Naive B cell (primary cell): Measurements from ENCODE around the gene COL12A1. TPM values are rescaled to one million over a fixed set of nuclear protein-coding genes. Genes with fewer than 3 reads are reported as not detected.
"Not testable (repeated sequence)": the region's sequence is repeated elsewhere in the genome, so short reads cannot be mapped to it uniquely, and the experiment has no call there.

Source experiments
- ATAC-seq, 2 donors: fragments of 150-1000 bp; cut with Tn5 transposase; 2 replicates each; pipeline ENCODE4 v1.10.0; 2021; ENCODE audit warnings: low read depth in 2 of 2, mild to moderate bottlenecking in 2 of 2, moderate library complexity in 2 of 2
- DNase-seq: peaks from one replicate; pipeline ENCODE4 v3.0.0; 2022
- H3K27ac Mint-ChIP-seq, 6 donors: one replicate each; pipeline ENCODE4 v1.8.0; 2020 to 2022; ENCODE audit warnings: mild to moderate bottlenecking in 6 of 6, mixed read lengths in 6 of 6, moderate library complexity in 5 of 6, inconsistent platforms in 2 of 6
- H3K27me3 Mint-ChIP-seq, 3 donors: one replicate each; pipeline ENCODE4 v1.8.0; 2021 to 2022; ENCODE audit warnings: mixed read lengths in 3 of 3, mild to moderate bottlenecking in 1 of 3
- H3K36me3 Mint-ChIP-seq, 2 donors: one replicate each; pipeline ENCODE4 v1.8.0; 2020 to 2022; ENCODE audit warnings: mixed read lengths in 2 of 2, inconsistent platforms in 1 of 2, mild to moderate bottlenecking in 1 of 2
- H3K4me1 Mint-ChIP-seq, 3 donors: one replicate each; pipeline ENCODE4 v1.8.0; 2020 to 2022; ENCODE audit warnings: mixed read lengths in 3 of 3, inconsistent platforms in 1 of 3, mild to moderate bottlenecking in 1 of 3, moderate library complexity in 1 of 3
- H3K4me3 Mint-ChIP-seq, 8 donors: one replicate each; pipeline ENCODE4 v1.8.0; 2020 to 2022; ENCODE audit warnings: mild to moderate bottlenecking in 8 of 8, mixed read lengths in 8 of 8, moderate library complexity in 8 of 8, inconsistent platforms in 2 of 8
- H3K9me3 Mint-ChIP-seq, 7 donors: one replicate each; pipeline ENCODE4 v1.8.0; 2020 to 2022; ENCODE audit warnings: mixed read lengths in 7 of 7, mild to moderate bottlenecking in 5 of 7, inconsistent platforms in 2 of 7, moderate library complexity in 1 of 7
- polyA plus RNA-seq, 6 donors: library from polyadenylated mRNA; unstranded; fragments of 300-500 nt; fragmentation: Illumina TruSeq; gene quantifications; one replicate each; pipeline ENCODE4 v1.2.3, GENCODE V29; 2021; ENCODE audit warnings: low read depth in 6 of 6

Gene COL12A1
- polyA plus RNA-seq, 6 donors from 2014 or later = not detected

DNA sequence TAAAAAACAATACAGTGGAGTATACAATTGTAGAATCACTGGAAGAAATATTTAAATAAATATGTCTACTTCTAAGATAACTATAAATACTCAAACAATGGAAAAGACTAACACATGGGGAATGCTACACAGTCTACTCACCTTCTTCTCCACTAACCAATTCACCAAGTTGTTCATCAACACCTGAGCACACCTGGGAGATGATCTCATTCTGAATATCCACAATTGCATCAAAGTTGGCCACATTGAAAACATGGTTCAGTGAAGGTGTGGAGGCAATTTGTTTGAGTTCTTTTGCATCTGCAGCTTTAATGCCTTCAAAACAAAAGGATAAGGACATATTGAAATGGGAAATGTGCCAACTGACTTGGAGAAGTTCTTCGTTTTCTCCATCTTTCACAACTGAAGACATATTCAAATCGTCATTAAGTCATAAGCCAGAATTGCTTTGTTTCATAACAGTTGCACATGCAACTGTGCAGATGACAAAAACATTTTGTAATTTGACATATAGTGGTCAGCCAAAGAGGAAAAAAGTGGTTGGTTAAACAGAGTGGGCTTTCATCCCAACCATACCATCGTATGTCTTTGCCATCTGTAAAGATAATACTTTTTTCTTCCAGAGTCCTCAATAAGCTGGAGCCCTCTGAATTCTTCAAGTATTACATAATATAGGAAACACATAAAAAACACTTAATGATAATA lies 17.5 kb downstream of the COL12A1 start:
- no peak for DNase-seq
- ATAC-seq = no peak
- Mint-ChIP-seq H3K9me3 (peaks cover 0 to 14% (median 5%) of the 10 kb centered on the region in 7 donors), H3K4me3 (no peak overlapping the region), H3K27me3 (peaks cover 7 to 20% (median 12%) of the 10 kb centered on the region in 3 donors), H3K36me3 (no peaks in the 10 kb centered on the region), H3K27ac (no peak overlapping the region), H3K4me1 (no peaks in the 10 kb centered on the region)

DNA sequence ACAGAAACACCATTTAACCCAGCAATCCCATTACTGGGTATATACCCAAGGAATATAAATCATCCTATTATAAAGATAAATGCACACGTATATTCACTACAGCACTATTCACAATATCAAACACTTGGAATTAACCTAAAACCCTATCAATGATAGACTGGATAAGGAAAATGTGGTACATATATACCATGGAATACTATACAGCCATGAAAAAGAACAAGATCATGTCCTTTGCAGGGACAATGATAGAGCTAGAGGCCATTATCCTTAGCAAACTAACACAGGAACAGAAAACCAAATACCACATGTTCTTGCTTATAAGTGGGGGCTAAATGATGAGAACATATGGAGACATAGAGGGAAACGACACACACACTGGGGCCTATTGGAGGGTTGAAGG lies 19.3 kb downstream of the COL12A1 start:
- DNase-seq, H3K27ac Mint-ChIP-seq, H3K4me1 Mint-ChIP-seq, ATAC-seq, H3K4me3 Mint-ChIP-seq, H3K36me3 Mint-ChIP-seq: not testable (repeated sequence)
- peaks cover 0 to 14% (median 5%) of the 10 kb centered on the region in 7 donors for H3K9me3 Mint-ChIP-seq
- peaks cover 12 to 23% (median 12%) of the 10 kb centered on the region in 3 donors for H3K27me3 Mint-ChIP-seq

DNA sequence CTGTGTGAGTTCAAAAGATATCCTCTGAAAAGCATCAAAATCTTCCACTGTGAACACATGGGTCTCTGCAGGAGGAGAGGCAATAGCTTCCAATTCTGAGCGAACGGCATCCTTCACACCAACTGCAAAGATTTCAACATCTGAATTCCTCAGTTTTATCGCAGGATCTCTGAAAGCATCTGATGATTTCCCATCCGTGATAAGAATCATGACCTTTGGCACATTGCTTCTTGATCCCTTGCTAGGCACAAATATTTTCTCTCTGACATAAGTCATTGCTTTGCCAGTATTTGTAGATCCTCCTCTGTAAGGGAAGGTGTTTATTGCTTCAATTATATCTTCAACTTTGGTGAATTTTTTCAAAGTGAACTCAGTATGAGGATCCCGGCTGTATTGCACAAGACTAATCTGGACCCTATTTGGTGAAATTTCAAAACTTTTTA lies 22.7 kb downstream of the COL12A1 start:
- DNase-seq = no peak
- ATAC-seq = no peak
- Mint-ChIP-seq H3K27ac (no peak overlapping the region), H3K27me3 (peaks cover 12 to 33% (median 22%) of the 10 kb centered on the region in 3 donors), H3K4me1 (no peaks in the 10 kb centered on the region), H3K36me3 (no peaks in the 10 kb centered on the region), H3K9me3 (peaks cover 0 to 14% (median 8%) of the 10 kb centered on the region in 7 donors), H3K4me3 (no peak overlapping the region)

DNA sequence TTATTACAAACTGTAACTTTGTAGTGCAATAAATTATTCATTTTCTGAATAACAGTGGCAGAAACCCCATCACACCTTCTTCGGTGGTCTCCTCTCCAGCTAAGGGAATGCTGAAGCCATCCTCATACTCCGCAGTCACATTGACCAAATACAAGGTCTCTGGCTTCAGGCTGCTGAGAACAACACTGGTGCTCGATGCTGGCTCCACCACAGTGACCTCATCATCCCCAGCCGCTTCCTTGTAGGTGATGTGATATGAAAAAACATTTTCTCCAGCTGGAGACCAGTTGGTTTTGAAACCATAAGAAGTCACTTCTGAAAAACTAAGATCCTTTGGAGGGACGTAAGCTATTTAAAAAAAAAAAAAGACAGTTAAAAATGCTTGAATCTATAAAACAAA lies 25.0 kb downstream of the COL12A1 start:
- Mint-ChIP-seq H3K27ac (no peak overlapping the region), H3K27me3 (peaks cover 19 to 37% (median 19%) of the 10 kb centered on the region in 3 donors), H3K4me1 (no peaks in the 10 kb centered on the region), H3K4me3 (no peak overlapping the region), H3K9me3 (peaks cover 0 to 7% (median 0%) of the 10 kb centered on the region in 7 donors), H3K36me3 (no peaks in the 10 kb centered on the region)
- DNase-seq (no peak), ATAC-seq (no peak)

DNA sequence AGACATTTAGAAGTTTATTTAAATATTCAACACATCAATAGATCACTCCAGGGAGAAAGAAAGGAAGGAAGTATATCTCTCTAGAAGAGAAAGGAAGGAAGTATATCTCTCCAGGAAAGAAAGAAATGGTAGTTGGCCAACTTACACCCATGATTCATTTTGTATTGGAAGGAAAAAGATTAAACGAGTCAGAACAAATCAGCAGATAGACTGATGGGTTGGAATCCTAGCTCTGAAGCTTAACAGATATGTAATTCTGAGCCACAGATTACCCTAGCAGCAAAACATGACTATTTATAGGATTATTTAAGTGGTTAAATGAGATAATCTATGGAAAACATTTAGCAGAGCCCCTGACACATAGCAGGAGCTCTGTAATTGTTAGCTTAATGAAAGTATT lies 27.1 kb downstream of the COL12A1 start:
- Mint-ChIP-seq H3K9me3 (peaks cover 0 to 9% (median 0%) of the 10 kb centered on the region in 7 donors), H3K27ac (no peak overlapping the region), H3K4me1 (no peaks in the 10 kb centered on the region), H3K4me3 (no peak overlapping the region), H3K36me3 (no peaks in the 10 kb centered on the region), H3K27me3 (peaks cover 19 to 41% (median 24%) of the 10 kb centered on the region in 3 donors)
- ATAC-seq (no peak), DNase-seq (no peak)

DNA sequence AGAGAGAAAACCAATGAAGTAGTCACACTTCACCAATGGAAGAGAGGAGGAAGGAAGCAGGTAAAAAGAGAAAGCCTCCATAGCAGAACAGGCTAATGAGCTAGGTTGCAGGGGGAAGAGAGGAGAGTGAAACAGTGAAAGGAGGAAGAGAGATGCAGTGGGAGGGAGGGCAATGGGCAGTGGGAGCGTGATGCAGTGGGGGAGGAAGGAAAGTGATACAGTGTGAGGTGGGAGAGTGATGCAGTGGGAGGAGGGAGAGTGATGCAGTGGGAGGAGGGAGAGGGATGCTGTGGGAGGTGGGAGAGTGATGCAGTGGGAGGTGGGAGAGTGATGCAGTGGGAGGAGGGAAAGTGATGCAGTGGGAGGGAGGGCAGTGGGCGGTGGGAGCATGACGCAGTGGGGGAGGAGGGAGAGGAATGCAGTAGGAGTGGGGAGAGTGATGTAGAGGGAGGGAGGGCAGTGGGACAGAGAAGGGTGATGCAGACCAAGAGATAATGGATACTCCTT lies 29.7 kb downstream of the COL12A1 start:
- Mint-ChIP-seq H3K36me3 (no peaks in the 10 kb centered on the region), H3K27ac (peak overlapping the region in 1 of 6 donors; percentile 24), H3K4me3 (no peak overlapping the region), H3K4me1 (no peaks in the 10 kb centered on the region), H3K9me3 (peaks cover 0 to 9% (median 0%) of the 10 kb centered on the region in 7 donors), H3K27me3 (peaks cover 14 to 33% (median 24%) of the 10 kb centered on the region in 3 donors)
- no peak for DNase-seq
- ATAC-seq = no peak

DNA sequence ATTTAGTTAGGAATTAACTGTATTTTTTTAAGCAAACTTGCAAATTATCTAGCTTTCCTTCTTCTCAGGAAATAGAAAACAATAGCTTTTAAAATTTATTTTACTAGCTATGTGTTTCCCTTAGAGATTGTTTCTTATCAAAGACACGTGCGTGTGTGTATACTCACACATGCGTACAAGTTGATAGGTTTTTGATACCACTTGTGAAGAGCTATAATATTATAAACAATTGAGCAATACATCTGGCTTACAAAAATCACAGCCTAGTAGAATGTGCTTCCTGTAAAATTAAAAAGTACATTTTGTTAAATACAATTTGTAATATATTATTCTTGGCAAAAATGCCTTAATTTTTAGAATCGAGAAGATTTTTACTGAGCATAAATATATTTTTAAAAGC lies 33.9 kb downstream of the COL12A1 start:
- H3K9me3 Mint-ChIP-seq = peaks cover 0 to 5% (median 0%) of the 10 kb centered on the region in 7 donors
- no peak overlapping the region for H3K27ac Mint-ChIP-seq
- no peaks in the 10 kb centered on the region for H3K36me3 Mint-ChIP-seq
- DNase-seq (no peak), ATAC-seq (no peak)
- H3K4me3 Mint-ChIP-seq = no peak overlapping the region
- peaks cover 13 to 32% (median 21%) of the 10 kb centered on the region in 3 donors for H3K27me3 Mint-ChIP-seq
- H3K4me1 Mint-ChIP-seq = no peaks in the 10 kb centered on the region

DNA sequence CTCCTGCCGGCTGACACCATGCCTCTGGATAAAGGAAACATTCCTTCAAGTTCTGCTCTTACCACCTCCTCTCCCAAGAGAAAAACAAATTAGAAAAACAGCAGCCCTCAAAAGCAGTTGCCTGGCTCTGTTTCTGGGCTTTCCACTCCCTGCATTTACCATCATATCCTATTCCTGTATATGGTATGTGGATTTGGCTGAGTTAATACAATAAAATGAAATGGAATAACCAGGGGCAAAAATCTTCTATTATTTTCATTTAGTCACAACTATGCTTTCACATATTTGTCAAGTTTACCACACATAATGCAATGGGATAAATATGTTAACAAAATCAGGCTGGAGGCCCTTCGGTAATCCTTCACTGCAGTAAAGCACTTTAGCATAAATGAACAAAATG lies 34.3 kb downstream of the COL12A1 start:
- H3K36me3 Mint-ChIP-seq = no peaks in the 10 kb centered on the region
- H3K4me3 Mint-ChIP-seq = no peak overlapping the region
- ATAC-seq (no peak), DNase-seq (no peak)
- H3K9me3 Mint-ChIP-seq = peaks cover 0 to 5% (median 0%) of the 10 kb centered on the region in 7 donors
- peaks cover 13 to 32% (median 21%) of the 10 kb centered on the region in 3 donors for H3K27me3 Mint-ChIP-seq
- no peaks in the 10 kb centered on the region for H3K4me1 Mint-ChIP-seq
- no peak overlapping the region for H3K27ac Mint-ChIP-seq

DNA sequence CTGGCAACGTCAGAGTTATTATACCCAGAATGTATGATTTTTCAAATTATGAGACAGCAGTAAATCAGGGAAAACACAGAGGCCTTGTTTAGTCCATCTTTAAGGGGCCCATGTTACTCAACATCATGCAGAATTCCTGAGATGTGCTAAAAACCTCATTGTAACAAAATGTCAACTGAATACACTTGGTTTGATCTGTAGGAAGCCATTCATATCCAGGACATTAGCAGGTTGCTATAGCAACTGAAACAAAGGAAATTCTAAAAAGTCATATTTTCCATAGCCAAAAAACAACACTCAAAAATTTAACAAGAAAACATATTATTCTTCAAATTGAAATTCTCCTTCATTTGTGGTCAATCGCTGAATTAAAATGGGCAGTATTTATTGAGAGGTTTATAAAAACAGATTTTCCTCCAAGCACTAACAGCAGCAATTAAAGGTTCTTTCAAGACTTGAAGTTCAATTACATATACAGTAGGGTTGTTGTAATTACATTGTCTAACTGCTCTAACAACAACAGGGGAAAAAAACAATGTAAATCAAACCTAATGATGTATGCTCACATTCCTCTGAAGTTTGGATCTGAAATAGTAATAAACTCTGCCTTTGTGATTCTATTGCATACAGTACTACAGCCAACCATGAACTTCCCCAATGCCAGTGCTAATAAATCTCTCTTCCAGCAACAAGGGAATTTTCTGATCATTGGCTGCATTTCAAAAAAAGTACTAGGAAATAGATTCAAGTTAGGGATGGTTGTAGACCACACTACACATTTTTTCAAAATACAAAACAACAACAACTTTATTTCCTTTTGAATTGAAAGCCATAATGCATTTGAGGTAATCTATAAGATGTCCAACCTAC lies 34.9 kb downstream of the COL12A1 start:
- no peaks in the 10 kb centered on the region for H3K4me1 Mint-ChIP-seq
- no peak overlapping the region for H3K4me3 Mint-ChIP-seq

DNA sequence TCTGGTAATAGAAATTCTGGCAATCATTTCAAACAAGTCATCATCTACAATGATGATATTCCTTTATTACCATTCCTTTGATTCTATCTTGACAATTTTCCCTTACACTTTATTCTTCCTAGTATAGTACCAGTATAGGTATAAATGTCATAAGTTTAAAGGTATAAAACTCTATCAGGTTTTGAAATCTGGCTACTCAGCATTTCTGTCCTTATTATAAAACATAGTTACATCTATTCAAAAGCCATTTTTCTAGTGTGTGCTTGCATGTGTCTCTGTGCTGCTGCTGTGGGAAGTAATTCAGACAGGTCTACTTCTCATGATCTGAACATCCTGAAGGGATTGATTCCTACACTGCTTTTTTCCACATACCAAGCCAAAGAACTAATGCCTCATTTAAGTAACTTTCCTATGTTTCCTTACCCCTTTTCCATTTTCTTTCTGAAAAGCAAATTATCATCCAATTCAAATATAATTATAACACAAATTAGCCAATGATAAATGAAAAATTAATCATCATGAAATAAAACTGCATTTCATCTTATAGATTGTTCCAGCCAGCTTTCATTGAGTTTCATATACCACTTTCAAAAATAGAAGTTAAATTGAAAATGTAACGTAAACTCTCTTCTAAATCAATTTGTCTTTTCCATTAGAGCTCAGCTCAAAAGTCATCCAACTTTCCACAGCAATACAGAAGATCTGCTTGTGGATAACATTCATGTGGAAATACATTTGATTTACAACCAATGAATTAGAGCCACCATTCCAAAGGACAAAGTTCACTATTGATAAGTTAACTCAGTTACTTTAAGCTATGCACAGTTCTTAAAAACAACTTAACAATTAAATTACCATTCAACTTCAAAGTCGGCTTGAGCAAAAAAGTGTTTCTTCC lies 35.9 kb downstream of the COL12A1 start:
- H3K4me3 Mint-ChIP-seq = no peak overlapping the region
- DNase-seq (no peak), ATAC-seq (no peak)
- H3K9me3 Mint-ChIP-seq = peaks cover 0 to 1% (median 0%) of the 10 kb centered on the region in 7 donors
- no peaks in the 10 kb centered on the region for H3K36me3 Mint-ChIP-seq
- no peak overlapping the region for H3K27ac Mint-ChIP-seq
- peaks cover 11 to 19% (median 13%) of the 10 kb centered on the region in 3 donors for H3K27me3 Mint-ChIP-seq
- no peaks in the 10 kb centered on the region for H3K4me1 Mint-ChIP-seq

More for the DNA sequence above, 34.9 kb downstream of the COL12A1 start:
- peaks cover 13 to 25% (median 16%) of the 10 kb centered on the region in 3 donors for H3K27me3 Mint-ChIP-seq
- H3K36me3 Mint-ChIP-seq = no peaks in the 10 kb centered on the region
- H3K9me3 Mint-ChIP-seq = peaks cover 0 to 3% (median 0%) of the 10 kb centered on the region in 7 donors
- no peak overlapping the region for H3K27ac Mint-ChIP-seq
- DNase-seq = no peak
- no peak for ATAC-seq

DNA sequence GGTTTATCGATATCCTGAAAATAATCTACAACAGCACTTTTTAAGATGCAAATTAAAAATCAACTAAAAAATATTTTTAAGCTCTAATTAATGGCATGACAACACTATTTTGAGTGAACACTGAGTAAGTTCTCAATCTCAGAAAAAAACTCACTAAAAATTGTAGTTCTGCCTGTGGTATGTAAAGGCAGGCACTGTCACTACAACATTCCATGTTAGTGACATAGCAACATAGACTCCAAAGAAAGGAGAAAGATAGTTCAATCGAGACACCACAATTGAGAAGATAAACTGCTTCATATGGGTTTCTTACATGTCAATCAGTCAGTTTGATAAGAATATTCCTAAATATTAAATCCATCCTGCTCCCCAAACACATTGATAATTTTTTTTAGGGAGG lies 38.0 kb downstream of the COL12A1 start:
- peaks cover 11 to 16% (median 15%) of the 10 kb centered on the region in 3 donors for H3K27me3 Mint-ChIP-seq
- ATAC-seq (no peak), DNase-seq (no peak)
- H3K9me3 Mint-ChIP-seq = peaks cover 0 to 5% (median under 1%) of the 10 kb centered on the region in 7 donors
- H3K27ac Mint-ChIP-seq = no peak overlapping the region
- H3K36me3 Mint-ChIP-seq = no peaks in the 10 kb centered on the region
- no peaks in the 10 kb centered on the region for H3K4me1 Mint-ChIP-seq
- no peak overlapping the region for H3K4me3 Mint-ChIP-seq

DNA sequence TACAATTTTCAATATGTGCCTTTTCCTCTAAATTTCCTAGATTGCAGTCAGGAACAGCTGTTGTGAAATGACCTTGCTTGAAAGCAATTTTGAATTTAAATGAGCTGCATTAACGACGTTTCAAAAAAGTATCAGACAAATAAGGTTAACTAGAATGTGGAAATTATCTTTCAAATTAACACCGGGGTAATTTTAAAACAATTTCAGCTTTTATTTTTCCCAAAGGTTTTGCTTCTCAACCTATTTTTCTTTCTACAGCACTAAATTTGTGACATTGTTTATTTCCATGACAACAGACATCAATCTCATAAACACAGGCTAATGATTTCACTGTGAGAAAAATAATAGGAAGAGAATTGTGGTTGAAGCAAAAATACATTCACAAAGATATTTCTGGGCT lies 38.5 kb downstream of the COL12A1 start:
- Mint-ChIP-seq H3K36me3 (no peaks in the 10 kb centered on the region), H3K9me3 (peaks cover 0 to 8% (median 2%) of the 10 kb centered on the region in 7 donors), H3K4me1 (no peaks in the 10 kb centered on the region), H3K27me3 (peaks cover 11 to 16% (median 15%) of the 10 kb centered on the region in 3 donors), H3K4me3 (no peak overlapping the region), H3K27ac (no peak overlapping the region)
- DNase-seq (no peak), ATAC-seq (no peak)

DNA sequence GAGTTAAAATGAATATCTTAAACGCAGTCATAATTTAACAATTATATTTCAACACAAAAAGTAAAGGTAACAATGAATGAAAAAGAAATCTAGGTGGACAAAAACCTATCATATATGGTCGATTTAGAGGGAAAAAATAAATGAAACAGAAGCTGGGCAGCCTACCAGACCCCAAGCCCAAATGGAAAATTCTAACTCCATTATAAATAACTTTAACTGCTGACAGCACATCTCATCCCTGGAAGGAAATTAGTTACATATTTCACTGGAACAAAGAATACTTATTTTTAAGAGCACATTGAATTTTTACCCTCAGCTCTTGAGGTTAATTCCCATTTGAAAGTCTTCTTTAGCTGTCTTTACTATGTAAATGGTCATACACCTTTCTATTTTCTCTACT lies 39.1 kb downstream of the COL12A1 start:
- DNase-seq = no peak
- H3K36me3 Mint-ChIP-seq = no peaks in the 10 kb centered on the region
- H3K4me1 Mint-ChIP-seq = no peaks in the 10 kb centered on the region
- H3K27ac Mint-ChIP-seq = no peak overlapping the region
- ATAC-seq = no peak
- H3K27me3 Mint-ChIP-seq = peaks cover 11 to 16% (median 15%) of the 10 kb centered on the region in 3 donors
- H3K4me3 Mint-ChIP-seq = no peak overlapping the region
- peaks cover 0 to 8% (median 2%) of the 10 kb centered on the region in 7 donors for H3K9me3 Mint-ChIP-seq
